MM.1S (cell line): ENCODE results near the gene GREB1.

Source experiments
- DNase-seq: peaks from one replicate; pipeline ENCODE4 v3.0.0-alpha.2; 2015
- H2AFZ ChIP-seq: fragments of 300-600 bp; sonication (generic); 2 replicates; pipeline ENCODE4 v1.6.0; 2016; ENCODE audit warnings: antibody characterized with exemption, low read length
- H3F3A ChIP-seq: fragments of 300-600 bp; sonication (generic); 2 replicates; pipeline ENCODE4 v1.6.1; 2016; ENCODE audit warnings: mild to moderate bottlenecking, antibody characterized with exemption, low read length, moderate library complexity, mixed read lengths; ENCODE audit not compliant: insufficient read depth
- H3K27ac ChIP-seq: fragments of 300-600 bp; sonication (generic); 2 replicates; pipeline ENCODE4 v1.5.1; 2016; ENCODE audit warnings: mild to moderate bottlenecking, low read length
- H3K27me3 ChIP-seq: fragments of 300-600 bp; sonication (generic); replicated peaks from 2 replicates; pipeline ENCODE4 v1.6.0; 2016; ENCODE audit warnings: low read length; ENCODE audit not compliant: insufficient read depth
- H3K36me3 ChIP-seq: fragments of 300-600 bp; sonication (generic); replicated peaks from 2 replicates; pipeline ENCODE4 v1.6.1; 2016; ENCODE audit warnings: mild to moderate bottlenecking, low read length, mixed read lengths; ENCODE audit not compliant: insufficient read depth
- H3K4me1 ChIP-seq: fragments of 300-600 bp; sonication (generic); 2 replicates; pipeline ENCODE4 v1.6.1; 2016; ENCODE audit warnings: low read length, mixed read lengths
- H3K4me2 ChIP-seq: fragments of 300-600 bp; sonication (generic); 2 replicates; pipeline ENCODE4 v1.6.0; 2016; ENCODE audit warnings: low read depth, low read length
- H3K4me3 ChIP-seq: fragments of 300-600 bp; sonication (generic); 2 replicates; pipeline ENCODE4 v1.5.1; 2016; ENCODE audit warnings: low read length, mixed read lengths
- H3K79me2 ChIP-seq: fragments of 300-600 bp; sonication (generic); 2 replicates; pipeline ENCODE4 v1.6.1; 2016; ENCODE audit warnings: mixed run types, low read length, mixed read lengths
- H3K9ac ChIP-seq: fragments of 300-600 bp; sonication (generic); 2 replicates; pipeline ENCODE4 v1.6.1; 2016; ENCODE audit warnings: low read length, mixed read lengths
- H3K9me2 ChIP-seq: fragments of 300-600 bp; sonication (generic); replicated peaks from 2 replicates; pipeline ENCODE4 v1.6.1; 2016; ENCODE audit warnings: mild to moderate bottlenecking, low read length, mixed read lengths; ENCODE audit not compliant: insufficient read depth
- H3K9me3 ChIP-seq: fragments of 300-600 bp; sonication (generic); replicated peaks from 2 replicates; pipeline ENCODE4 v1.6.1; 2016; ENCODE audit warnings: mild to moderate bottlenecking, low read length, mixed read lengths; ENCODE audit not compliant: insufficient read depth
- H4K20me1 ChIP-seq: fragments of 300-600 bp; sonication (generic); 2 replicates; pipeline ENCODE4 v1.6.1; 2016; ENCODE audit warnings: mild to moderate bottlenecking, low read length, moderate library complexity, mixed read lengths; ENCODE audit not compliant: insufficient read depth
- CTCF ChIP-seq: fragments of 300-600 bp; sonication (generic); IDR thresholded peaks from 2 replicates; pipeline ENCODE4 v1.5.1; 2016; ENCODE audit warnings: antibody characterized with exemption, low read length, mixed read lengths
- EZH2 ChIP-seq: fragments of 300-600 bp; sonication (generic); optimal IDR thresholded peaks from 2 replicates; pipeline ENCODE3; 2017; ENCODE audit warnings: low read depth, mild to moderate bottlenecking, antibody characterized with exemption, low read length, mixed read lengths
- EZH2phosphoT487 ChIP-seq: fragments of 300-600 bp; sonication (generic); IDR thresholded peaks from 2 replicates; pipeline ENCODE4 v1.6.1; 2018; ENCODE audit warnings: antibody characterized with exemption, low read length

Gene GREB1

GRCh38 chr2:11589316-11589940, 55.6 kb downstream of the GREB1 start:
- no peaks in the 10 kb centered on the region for H4K20me1 ChIP-seq
- no peak overlapping the region for H3K27ac ChIP-seq
- H3K9ac ChIP-seq: no peak overlapping the region
- no peak overlapping the region for H2AFZ ChIP-seq
- no peak for DNase-seq
- no peaks in the 10 kb centered on the region for H3K27me3 ChIP-seq
- H3K9me3 ChIP-seq: no peaks in the 10 kb centered on the region
- no peaks in the 10 kb centered on the region for H3K79me2 ChIP-seq
- no peak overlapping the region for H3K4me2 ChIP-seq
- H3K4me3 ChIP-seq: no peak overlapping the region
- TF ChIP-seq EZH2: no peak
- peak; percentile 15 for TF ChIP-seq CTCF
- no peak for TF ChIP-seq EZH2phosphoT487
- no peaks in the 10 kb centered on the region for H3K9me2 ChIP-seq
- H3F3A ChIP-seq: no peaks in the 10 kb centered on the region
- H3K36me3 ChIP-seq: no peaks in the 10 kb centered on the region
- no peaks in the 10 kb centered on the region for H3K4me1 ChIP-seq

- no peaks in the 10 kb centered on the region for H3F3A ChIP-seq
- H3K36me3 ChIP-seq: no peaks in the 10 kb centered on the region
- no peak for DNase-seq
- H3K9ac ChIP-seq: no peak overlapping the region
- H3K4me2 ChIP-seq: no peak overlapping the region
- no peaks in the 10 kb centered on the region for H3K9me2 ChIP-seq
- H3K9me3 ChIP-seq: no peaks in the 10 kb centered on the region
- no peak overlapping the region for H2AFZ ChIP-seq
- TF ChIP-seq EZH2 (no peak), EZH2phosphoT487 (no peak), CTCF (no peak)
- no peak overlapping the region for H3K27ac ChIP-seq
- no peaks in the 10 kb centered on the region for H4K20me1 ChIP-seq
- H3K4me1 ChIP-seq: no peaks in the 10 kb centered on the region
- H3K4me3 ChIP-seq: no peak overlapping the region
- H3K79me2 ChIP-seq: no peaks in the 10 kb centered on the region
- no peaks in the 10 kb centered on the region for H3K27me3 ChIP-seq
Observed at GRCh38 chr2:11590193-11590592, 56.3 kb downstream of the GREB1 start.

GRCh38 chr2:11591091-11591490, 57.2 kb downstream of the GREB1 start:
- Histone ChIP-seq H3K27ac (no peak overlapping the region), H3K4me3 (no peak overlapping the region), H3K27me3 (no peaks in the 10 kb centered on the region), H4K20me1 (no peaks in the 10 kb centered on the region), H3K79me2 (no peaks in the 10 kb centered on the region), H3K36me3 (no peaks in the 10 kb centered on the region), H3K4me1 (no peaks in the 10 kb centered on the region), H3K9me3 (no peaks in the 10 kb centered on the region), H3K9ac (no peak overlapping the region), H3K9me2 (no peaks in the 10 kb centered on the region), H3F3A (no peaks in the 10 kb centered on the region), H2AFZ (no peak overlapping the region), H3K4me2 (no peak overlapping the region)
- DNase-seq: no peak
- TF ChIP-seq CTCF: no peak
- TF ChIP-seq EZH2phosphoT487: no peak
- no peak for TF ChIP-seq EZH2
